GM11168 (cell line): ENCODE results near the gene COL13A1.

ENCODE experiments used
- in situ Hi-C: fragments of 300-500 bp; cut with MboI; formaldehyde crosslinking; loops from one replicate; pipeline ENCODE4 v1.12.0; 2022; ENCODE audit warnings: low sequenced_read_pairs; ENCODE audit not compliant: unreplicated experiment

COL13A1 gene

DNA sequence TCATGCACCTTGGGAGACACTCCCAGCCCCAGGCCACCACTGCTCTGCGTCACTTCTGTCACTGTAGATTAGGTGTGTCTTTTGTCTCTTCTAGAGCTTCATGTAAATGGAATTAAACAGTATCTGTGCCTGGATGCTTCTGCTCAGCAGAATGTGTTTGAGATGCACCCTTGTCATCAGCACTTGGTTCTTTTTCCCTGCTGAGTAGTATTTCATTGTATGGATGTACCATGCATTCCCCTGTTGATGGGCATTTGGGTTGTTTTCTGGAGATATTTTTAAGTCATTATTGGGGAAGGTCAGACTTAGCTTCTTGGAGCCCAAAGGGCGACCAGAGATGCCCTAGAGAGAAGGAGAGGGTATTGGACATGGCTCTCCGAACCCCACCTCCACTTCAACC lies 126.6 kb downstream of the COL13A1 start:
- in situ Hi-C loops = no loop called here

DNA sequence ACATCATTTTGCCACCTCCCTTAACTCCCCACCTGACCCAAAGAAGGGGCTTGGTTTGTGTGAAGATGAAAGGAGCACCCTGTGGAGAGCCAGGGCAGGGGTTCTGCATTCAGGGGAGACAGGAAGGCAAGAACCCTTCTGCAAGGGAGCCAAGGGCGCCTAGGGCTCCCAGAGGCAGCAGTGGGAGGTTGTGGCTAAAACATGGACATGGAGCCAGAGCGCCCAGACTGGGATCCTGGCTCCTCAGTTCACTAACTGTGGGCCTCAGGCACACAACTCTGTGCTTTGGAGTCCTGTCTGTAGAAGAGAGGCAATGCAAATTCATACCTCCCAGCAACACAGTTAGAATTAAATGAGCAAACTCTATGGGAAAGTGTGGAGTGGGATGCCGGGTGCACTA lies 127.9 kb downstream of the COL13A1 start:
- in situ Hi-C loops = no loop called here

DNA sequence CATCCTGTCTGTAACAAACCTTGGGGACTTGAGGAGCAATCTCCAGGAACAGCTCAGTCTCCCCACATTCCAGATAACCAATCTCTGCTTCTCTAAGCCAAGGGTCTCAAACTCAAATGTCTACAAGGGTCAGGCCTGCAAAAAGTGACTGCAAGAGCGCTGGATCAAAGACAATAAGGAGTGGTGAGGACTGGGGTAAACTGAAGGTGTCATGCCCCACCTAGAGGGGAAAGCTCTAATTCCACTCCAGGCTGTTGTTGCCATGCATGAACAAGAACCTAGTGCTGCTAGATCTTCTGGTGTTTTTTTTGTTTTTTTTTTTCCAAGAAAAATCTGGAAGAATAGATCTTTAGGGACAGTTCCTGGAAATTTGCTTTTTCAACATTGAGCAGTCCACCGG lies 133.1 kb downstream of the COL13A1 start:
- in situ Hi-C loops = no loop called here

DNA sequence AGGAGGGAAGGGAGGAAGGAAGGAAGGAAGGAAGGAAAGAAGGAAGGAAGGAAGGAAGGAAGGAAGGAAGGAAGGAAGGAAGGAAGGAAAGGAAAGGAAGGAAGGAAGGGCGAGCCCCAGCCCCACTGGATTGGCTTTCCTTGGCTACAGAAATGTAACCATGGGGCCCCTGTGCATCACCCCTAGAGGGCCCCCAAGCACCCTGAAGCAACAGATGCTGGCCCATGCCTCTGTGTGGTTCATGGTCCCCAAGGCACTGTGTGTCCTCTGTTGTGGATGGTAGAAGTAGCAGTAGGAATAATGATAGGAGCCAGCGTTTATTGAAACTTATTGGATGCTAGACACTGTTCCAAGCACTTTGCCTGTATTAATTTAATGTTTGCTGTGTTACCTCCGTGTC lies 134.4 kb downstream of the COL13A1 start:
- in situ Hi-C loops = no loop called here

DNA sequence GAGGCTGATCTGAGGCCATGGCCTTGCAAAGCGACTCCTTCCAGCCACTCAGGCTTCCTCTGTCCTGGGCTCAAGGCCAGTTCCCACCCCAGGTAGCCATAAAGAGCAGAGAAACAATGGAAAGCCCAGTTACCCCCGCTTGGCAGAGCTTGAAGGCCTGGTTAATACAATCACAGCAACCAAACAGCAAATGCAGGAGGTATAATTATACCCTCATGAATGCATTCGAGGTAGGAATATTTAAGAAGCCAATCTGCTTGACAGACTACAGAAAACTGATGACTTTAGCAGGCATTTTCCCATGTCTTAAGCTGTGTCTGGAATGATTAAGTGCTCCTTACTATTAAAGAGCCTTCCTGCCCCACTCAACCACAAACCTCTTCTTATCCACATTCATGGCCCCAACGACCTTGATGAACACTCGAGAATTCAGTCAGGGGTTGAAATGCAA lies 136.9 kb downstream of the COL13A1 start:
- in situ Hi-C loops = no loop called here

DNA sequence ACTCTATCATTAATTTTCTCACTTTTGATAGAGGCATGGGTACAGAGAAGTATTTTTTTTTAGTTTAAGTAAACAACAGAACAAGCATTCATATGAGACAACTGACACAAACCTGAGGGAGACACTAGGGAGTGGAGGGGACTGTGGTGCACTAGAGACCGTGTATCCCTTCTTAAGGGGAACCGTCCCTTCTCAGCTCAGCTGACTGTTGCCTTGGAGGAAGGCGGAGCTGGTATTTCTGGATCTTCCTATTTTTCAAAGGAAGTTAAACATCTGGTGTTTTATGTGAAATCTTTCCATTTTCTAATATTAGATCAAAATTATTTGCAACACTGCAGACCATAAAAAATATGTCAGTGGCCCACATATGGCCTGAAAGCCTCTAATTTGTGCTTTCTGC lies 137.4 kb downstream of the COL13A1 start:
- in situ Hi-C loops = no loop called here

DNA sequence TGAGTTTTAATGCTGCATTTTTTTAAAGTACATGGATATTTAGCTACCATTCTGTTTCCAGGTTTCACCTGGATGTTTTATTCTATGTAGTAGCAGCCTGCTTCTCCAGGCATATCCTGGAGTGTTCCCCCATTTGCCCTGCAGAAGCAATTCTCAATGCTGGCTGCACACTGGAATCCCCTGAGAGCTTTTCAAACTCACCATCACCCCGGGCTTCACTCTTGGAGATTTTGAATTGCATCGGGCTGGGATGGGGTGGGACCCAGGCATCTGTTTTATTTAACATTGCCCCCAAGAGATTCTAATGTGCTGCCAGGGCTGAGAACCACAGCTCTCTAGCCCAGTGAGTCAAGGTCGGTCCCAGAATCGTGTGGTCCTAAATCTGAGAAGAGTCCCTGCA lies 137.8 kb downstream of the COL13A1 start:
- in situ Hi-C loops = no loop called here

DNA sequence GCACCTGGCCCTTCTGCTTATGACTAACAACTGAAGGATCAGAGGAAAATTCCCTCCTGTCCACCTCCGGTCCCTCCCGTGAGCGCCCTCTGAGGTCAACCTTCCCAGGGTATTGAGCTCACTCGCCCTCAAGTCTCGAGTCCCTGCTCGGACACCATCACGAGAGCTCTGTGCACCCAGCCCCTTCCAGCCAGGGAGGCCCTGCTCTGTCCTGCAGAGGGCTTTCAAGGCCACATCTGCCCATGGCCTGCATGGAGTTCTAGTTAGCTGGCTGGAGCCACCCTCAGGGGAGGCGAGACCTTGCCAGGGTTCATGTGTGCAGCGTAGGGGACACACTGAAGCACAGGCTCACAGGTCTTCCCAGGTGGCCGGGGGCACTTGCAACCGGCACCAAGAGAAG lies 140.0 kb downstream of the COL13A1 start:
- in situ Hi-C loops = no loop called here

DNA sequence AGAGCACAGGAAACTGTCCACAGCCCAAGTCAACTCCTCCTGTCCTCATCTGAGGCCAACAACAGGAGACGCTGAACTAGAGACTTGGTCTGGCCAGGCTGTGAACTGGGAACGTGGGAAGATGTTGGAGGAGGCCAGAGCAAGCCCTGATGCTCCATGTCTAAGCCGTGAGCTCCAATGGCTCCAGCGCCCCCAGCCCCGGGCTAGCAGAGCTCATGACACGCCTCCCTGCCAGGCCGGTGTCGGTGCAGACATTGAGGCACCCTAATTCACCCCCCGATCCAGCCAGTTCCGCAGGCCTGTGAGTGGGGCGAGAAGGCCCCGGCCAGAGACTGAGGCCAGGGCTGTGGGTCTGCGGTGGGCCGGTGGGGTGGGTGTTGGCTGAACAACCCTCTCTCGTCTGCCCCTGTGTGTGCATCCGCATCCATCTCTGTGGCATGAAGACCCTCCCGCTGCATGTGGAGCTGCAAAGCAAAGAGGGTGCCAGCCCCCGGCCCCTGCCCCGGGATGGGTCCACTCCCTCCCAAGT lies 141.7 kb downstream of the COL13A1 start:
- in situ Hi-C loops = no loop called here

DNA sequence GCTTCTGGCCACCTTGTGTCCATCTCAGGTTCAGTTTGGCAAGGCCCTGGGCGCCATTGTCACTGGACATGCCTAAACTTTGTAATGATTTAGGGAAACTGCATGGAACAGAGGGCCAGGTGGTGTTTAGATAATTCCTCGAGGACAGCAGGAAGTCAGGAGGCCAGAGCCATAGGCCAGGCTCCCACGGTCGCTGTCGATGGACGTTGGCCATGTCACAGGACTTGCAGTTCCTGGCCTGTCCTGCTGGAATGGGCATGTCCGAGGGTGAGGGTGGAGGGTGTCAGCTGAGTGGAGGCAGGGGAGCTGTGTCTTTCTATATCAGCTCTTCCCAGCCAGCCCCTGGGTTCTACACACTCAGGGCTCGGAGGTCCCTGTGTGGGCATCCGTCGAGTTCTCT lies 143.1 kb downstream of the COL13A1 start:
- in situ Hi-C loops = no loop called here

DNA sequence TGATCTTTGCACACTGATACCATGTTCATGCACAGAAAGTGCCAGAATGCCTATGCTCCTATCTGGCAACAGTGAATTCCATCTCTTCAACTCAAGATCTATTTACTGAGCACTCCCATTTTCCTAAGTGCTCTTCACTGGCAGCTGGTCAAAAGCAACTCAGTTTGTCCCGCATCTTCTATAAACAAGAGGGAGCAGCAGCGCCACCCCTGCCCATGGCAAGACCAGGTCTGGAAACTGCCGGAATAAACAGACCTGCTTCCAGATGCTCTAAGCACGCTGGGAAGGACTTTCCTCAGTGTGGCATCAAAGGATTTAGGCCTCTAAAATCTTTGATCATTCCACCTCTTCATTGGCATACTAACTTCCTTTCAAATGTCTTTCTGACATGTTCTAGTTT lies 146.6 kb downstream of the COL13A1 start:
- in situ Hi-C loops = no loop called here

DNA sequence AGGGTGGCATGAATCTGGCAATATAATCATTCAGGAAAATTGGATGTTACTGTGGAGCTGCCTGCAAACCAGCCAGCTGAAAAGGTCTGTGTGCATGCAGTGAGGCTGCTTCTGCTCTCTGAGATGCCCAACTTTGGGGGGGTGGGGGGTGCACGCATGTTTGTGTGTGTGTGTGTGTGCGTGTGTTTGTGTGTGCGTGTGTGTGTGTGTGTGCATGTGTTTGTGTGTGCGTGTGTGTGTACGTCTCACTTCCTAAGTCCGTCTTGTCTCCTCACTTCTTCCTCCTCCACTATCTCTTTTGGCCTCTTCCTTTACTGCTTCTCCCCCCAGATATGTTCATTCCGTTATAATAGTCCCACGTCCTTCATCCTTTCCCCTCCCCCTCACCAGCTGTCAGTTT lies 148.1 kb downstream of the COL13A1 start:
- in situ Hi-C loops = no loop called here

DNA sequence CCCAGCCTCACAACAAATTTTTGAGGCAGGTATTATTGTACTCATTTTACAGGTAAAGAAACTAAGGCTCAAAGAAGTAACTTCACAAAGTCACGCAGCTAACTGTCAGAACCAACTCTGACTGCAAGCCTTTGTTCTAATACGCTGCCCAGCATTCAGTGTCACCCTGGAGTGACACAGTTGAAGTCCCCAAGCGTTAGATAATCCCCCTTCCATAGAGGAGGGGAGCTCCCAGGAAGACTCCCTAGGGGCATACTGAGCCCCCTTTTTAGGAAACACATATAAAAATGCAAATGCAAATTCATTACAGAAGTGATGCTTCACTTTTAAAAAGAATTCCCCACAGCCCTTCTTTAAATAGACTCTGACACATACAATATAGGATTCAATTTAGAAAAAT lies 150.0 kb downstream of the COL13A1 start:
- in situ Hi-C loops = no loop called here

DNA sequence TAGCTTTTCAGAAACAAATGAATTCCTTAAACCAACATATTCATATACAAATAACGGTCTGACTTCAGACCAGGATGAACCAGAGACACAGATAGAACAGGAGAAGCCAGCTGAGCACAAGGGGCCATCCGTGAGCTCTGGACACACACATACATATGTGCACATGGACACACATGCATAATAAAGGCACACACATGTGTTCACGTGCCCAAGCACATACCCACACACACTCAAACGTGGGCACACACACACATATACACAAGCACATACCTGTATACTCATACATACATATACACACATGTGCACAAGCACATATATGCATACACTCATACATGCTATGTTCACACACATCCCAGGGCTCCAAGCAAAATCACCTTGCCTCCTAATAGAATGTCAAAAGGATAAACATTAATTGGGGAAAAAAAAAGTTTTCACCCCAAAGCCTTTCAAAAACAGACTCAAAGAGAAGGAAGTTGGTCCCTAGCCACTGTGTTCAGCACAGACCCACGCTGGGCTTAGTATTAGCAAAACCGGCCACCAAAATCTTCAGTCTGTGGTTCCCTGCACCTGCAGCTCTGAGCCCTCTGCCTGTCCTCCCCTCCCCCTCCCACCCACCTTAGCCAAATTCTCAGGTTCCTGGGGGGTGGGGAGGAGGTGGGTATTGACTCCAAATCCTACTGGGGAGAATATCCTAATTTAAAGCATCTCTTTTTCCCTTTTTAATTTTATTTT lies 150.5 kb downstream of the COL13A1 start:
- in situ Hi-C loops = no loop called here

DNA sequence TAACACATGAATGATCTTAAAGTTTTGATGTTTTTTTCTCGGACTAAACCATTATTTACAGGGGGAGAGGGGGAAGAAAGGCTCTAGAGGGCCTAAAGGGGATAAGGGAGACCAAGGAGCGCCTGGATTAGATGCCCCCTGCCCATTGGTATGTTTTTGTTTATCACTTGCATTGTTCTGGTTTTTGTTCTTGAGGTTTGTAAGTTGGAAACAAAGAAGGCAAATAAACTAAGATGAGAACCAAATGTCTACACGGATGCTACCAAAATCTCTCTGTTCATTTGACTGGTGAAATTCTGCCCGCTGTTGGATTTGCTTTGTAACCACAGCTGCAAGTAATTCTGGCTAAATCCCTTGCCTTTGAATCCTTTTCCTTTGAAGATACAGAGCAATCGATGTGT lies 151.1 kb downstream of the COL13A1 start:
- in situ Hi-C loops = no loop called here

DNA sequence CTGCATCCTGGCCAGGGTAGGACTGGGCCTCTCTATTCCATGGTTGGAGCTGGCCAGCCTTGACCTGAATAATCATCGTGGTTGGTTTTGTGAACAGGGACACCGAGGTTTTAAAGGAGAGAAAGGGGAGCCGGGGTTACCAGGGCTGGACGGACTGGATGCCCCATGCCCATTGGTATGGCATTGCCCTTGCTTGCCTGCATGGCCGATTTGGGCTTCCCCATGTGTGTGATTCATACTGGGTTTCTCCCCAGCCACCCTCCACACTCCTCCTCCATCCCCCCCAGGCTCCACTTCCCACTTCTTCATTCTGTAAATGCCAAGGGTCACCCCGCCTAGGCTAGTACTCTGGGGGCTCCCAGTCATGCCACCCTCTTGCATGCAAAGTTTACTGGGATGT lies 152.1 kb downstream of the COL13A1 start:
- in situ Hi-C loops = no loop called here

DNA sequence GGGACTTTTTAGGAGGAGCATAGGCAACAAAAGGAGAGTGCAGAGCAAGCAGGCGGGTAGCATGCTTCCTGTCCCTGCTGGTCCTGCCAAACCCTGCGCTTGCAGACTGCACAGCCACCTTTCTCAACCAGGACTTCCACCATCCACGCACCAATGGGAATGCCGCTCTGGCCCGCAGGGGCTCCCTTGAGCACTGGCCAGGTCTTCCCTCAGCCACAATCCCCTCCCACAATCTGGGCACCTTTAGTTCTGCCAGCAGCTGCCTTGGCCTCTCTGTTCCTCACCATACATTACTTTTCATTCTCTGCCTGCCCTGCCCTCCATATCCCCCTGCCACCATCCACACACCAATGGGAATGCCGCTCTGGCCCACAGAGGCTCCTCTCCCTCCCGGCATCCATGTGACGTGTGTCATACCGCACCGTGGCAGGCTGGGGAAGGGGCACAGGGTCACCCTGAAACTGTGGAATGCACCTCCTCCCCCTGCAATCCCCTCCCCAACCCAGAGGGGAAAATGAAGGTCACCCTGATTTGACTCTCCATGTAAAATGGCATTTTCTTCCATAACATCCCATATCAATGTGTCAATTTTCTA lies 153.6 kb downstream of the COL13A1 start:
- in situ Hi-C loops = no loop called here

DNA sequence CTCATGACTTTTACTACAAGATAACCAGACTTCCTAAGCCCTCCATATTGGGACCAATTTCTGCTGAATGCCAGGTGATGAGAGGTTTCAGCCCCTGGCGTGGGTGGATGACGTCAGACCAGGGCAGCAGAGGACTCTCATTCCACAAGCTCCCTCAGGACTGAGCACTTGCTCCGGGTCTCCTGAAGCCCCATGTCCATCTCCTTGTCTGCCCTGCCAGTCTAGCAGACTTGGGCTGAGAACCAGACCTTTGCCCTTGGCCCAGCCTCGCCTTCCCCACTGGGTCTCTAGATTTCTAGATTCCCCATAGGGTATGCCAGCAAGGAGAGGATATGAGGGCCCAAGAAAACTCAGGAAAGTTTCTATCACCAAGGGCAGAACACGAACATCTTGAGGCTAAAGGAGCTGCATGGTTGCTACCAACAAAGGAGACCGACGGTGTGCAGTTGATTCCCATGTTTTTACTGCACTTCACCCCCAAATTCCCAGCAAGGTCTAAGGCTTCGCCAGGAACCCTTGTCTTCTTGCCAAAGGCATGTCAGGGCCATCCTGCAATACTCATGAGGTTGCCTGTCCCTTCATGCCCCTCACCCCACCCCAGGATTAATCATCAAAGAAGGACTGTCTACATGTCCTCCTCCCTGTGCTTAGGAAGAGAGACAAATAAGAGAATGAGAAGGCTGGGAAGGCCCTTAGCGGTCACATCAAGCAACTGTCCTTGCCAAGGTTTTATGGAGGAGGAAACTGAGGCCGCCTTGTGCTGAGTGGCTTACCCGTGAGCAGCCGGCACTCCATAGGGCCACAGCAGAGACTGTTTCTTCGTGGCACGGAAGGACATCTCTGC lies 154.4 kb downstream of the COL13A1 start:
- in situ Hi-C loops = no loop called here

DNA sequence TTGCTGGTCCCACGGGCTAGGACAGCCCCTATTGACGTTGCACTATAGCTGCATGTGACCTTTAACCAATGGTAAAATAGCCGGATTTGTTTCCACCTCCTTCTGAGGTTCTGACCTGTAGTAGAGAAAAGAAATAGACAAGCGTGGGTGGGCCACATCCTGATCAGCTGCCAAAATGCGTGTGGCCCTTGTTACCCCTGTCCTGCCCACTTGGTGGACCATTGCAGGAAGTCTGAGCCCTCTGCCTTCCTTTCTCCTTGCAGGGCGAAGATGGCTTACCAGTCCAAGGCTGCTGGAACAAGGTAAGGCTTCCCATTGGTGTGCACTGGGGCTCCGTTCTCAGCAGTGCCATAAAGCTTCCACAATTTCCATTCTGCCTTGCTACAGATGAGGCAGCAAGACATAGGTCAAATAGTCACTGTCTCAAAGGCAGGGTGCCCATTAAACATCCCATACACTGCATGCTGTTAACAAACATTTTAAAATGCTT lies 155.1 kb downstream of the COL13A1 start:
- in situ Hi-C loops = no loop called here

DNA sequence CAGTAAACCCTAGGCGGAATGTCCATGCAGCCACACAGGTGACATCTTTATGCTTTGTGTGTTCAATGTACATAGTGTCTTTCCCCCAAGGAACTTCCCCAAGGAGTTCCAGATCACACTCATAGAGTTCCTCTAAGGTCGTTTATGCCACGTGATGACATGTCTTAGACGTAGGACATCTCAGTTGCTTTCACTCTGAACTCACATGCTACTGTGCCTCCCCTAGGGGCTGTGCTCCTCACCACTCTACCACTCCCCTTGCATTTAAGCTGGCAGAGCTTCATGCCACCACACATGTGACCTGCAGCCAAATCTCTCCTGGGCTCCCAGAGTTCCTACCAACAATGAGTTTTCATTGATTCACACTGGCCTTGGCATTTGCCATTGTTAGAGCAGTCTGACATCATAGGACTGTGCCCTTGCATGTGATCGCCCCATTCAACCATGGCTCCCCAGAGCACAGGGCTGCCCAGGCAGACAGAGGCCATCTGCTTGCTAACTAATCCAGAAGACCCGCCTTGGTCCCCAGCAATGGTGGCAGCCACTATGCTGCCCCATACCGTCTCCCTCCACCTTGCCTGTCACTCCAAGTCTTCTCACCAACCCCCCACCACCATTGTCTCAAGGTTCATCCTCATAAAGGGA lies 155.7 kb downstream of the COL13A1 start:
- in situ Hi-C loops = no loop called here
